HG03460 (cell line): Measurements from ENCODE around the gene ZMYND15.

Experiments used
- ATAC-seq: cut with Tn5 transposase; IDR thresholded peaks from one replicate; pipeline ENCODE4 v1.9.1; 2021; ENCODE audit not compliant: unreplicated experiment

ZMYND15 gene

DNA sequence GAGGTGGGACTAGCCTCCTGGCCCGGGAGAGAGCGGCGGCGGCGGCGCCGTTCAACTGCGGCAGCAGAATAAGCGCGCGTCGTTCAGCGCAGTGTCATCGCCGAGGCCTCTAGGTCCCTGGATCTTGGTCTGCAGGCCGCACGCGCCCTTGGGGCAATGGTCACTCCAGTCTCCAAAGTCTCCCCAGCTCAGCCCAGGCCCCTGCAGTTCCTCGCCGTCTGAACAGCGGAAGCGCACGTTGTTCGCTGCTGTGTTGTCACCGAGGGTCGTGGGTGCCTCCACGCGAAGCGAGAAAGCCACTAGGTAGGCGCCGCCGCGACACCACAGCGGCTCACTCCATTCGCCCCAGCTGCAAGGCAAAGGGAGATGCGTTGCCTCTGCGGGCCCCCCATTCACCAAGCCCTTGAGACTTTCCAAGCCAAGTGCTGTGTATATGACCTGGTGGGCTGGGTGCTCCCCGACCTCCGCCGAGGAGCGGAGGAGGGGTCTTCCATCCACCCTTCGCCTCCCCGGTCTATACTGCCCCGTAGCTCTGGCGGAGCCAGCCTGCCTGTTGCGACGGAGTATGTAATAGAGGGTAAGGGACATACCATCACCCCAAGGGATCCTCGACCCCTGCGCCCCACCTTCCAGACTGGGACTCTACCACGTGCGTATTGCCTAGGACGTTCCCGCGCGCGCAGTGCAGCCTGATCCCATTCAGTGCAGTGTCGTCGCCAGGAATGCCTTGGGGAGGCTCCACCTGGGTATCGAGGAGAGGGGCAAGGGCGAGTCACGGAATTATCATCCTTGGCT, 45.9 kb downstream of the ZMYND15 start:
- no peak for ATAC-seq

DNA sequence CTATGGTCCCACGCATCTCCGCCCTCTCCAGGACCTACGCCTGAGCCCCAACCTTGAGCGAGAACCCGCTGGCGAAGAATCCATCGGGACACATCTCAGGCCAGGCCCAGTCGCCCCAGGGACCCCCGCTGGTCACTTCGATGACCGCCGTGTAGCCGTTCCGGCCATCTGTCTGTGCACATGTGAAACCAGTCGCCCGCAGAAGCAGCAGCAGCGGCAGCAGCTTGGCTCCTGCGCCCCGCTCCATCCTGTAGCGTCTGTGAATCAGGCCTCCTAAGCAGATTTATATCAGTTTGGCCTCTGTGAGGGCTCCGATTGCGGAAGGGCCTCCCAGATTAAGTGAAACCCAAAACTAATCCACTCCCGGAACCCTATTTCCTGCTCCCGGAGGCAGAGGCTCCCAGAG, 46.5 kb downstream of the ZMYND15 start, which contains the start of gene VMO1:
VMO1 (minus strand) TSS at position 259 of the 406 bp plus-strand sequence; CDS start at position 247, 12 bp downstream.
- ATAC-seq: no peak

DNA sequence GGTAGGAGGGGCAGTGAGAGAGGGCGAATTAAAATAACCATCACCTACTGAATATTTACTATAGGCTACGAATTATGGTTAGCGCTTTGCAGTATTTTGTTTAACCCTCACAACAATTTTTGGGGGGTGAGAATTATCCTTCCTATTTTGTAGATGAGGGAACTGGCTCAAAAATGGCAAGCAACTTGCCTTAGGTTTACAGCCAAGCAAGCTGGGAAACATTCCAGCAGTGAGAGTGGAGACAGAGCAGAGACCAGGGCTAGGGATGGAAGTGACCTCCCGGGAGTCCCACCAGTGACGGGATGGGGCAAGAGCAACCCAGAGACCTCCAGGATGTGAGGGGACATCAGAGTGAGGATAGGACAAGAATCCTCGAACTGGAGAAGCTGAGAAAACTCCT, 46.9 kb downstream of the ZMYND15 start:
- no peak for ATAC-seq

DNA sequence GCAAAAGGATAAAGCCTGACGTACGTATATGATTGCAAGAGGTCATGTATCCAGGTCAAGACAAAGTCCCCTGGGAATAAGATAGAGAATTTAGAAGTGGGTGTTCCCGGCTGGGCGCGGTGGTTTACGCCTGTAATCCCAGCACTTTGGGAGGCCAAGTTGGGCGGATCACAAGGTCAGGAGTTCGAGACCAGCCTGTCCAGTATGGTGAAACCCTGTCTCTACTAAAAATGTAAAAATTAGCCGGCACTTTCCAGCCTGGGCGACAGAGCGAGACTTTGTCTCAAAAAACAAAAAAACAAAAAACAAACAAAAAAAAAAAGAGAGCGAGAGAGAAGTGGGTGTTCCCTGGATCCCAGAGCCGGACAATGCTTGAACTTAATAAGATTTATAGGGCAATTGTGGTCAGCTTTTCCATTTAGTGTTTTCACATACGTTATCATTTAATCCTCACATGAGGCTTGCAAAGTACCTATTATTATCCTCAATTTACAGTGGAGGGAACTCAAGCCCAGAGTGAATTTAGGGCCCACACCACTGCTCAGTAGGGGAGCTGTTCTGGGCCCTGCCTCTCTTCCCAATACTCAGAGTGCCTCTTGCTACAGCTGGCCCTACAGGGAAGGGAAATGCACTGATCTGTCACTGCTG, 48.6 kb downstream of the ZMYND15 start:
- no peak for ATAC-seq

DNA sequence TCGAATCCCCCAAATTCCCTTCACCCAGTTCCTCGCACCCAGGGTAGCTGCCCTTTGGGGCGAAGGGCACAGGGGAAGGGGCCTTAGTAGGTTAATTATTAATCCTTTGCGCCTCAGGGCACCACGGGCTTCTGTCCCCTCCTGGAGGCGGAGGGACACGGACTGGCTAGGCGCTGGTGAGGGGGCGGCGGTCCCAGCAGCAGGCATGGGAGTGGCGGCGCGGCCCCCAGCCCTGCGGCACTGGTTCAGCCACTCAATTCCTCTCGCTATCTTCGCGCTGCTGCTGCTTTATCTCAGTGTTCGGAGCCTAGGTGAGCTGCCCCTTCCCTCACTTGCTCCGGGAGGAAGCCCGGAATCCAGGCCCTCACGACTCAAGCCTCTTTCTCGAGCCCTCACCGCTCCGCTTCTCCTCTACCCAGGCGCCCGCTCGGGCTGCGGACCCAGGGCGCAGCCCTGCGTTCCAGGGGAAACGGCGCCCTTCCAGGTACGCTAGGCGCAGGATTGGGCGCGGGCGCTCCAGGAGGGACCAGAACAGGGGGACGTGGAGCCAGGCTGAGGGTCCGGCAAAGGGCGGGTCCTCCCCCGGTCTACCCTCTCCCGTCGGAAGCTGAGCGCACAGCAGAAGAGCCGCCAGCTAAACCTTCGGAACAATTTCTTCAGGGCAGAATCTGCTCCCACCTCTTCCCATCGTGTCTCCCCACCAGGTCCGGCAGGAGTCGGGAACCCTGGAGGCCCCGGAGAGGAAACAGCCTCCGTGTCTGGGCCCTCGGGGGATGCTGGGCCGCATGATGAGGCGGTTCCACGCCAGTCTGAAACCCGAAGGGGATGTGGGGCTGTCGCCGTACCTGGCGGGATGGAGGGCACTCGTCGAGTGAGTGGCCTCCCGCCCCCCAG, 49.4 kb downstream of the ZMYND15 start, which contains the start of gene GLTPD2:
GLTPD2 (plus strand) TSS at position 158 of the 894 bp plus-strand sequence; CDS start at position 206, 48 bp downstream.
- no peak for ATAC-seq

DNA sequence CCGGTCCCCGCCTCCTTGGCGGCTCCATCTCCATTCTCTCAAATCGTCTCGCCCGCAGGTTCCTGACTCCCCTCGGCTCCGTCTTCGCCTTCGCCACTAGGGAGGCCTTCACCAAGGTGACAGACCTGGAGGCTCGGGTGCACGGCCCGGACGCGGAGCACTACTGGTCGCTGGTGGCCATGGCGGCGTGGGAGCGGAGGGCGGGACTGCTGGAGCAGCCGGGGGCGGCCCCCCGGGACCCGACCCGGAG, 50.0 kb downstream of the ZMYND15 start:
- no peak for ATAC-seq

DNA sequence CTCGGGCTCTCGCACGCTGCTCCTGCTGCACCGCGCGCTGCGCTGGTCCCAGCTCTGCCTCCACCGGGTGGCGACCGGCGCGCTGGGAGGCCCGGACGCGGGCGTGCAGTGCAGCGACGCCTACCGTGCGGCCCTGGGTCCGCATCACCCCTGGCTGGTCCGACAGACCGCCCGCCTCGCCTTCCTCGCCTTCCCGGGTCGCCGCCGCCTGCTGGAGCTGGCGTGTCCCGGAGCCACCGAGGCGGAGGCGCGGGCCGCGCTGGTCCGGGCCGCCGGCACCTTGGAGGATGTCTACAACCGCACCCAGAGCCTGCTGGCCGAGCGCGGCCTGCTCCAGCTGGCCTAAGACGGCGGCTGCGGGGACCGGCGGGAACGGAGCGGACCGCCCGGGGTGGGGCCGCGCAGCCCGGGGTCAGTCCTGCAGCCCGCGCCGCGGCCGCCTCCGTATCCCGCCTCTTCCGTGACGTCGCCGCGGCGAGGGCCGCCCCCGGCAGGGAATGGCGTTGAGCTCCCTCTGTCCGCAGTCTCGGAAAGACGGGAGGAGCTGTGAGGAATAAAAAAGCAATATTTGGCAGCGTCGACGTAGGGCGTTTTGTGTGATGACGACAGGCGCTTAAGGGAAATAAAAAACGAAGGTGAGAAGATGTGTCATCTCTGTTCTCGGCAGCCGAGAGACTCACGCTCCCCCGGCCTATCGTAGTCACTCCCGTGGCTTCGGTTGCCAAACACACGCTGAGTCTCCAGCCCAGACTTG, 50.5 kb downstream of the ZMYND15 start:
- ATAC-seq: peak; percentile 81

DNA sequence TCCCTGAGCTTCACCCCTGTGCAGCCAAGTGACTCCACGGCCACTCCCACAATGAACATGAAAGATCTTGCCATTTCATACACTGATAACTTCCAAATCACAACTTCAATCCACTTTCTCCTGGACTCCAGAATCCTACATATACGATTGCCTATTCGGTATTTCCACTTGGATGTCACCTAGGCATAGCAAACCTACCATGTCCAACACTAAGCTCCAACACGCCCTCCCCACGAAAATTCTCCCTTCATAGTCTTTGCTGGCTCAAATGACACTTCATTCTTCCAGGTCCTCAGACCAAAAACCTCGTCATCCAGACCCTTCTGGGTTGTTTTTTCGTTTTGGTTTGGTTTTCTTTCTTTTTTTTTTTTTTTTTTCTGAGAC, 51.1 kb downstream of the ZMYND15 start:
- ATAC-seq: no peak

DNA sequence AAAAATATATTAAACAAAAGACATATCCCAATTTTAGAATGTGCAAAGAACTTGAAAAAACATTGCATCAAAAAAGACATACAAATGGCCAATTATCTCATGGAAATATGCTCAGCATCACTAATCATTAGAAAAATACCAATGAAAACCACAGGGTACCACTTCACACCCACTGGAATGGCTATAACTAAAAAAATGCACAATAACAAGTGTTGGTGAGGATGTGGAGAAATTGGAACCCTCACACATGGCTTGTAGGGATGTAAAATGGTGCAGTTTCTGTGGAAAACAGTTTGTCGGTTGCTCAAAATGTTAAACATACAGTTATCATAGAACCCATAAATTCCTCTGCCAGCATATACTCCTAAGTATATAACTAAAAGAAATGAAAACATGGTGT, 55.5 kb downstream of the ZMYND15 start:
- ATAC-seq: no peak
